ENCODE data around the gene CAPZA2.
"Not testable (repeated sequence)": the region's sequence is repeated elsewhere in the genome, so short reads cannot be mapped to it uniquely, and the experiment has no call there.

The CAPZA2 gene

DNA sequence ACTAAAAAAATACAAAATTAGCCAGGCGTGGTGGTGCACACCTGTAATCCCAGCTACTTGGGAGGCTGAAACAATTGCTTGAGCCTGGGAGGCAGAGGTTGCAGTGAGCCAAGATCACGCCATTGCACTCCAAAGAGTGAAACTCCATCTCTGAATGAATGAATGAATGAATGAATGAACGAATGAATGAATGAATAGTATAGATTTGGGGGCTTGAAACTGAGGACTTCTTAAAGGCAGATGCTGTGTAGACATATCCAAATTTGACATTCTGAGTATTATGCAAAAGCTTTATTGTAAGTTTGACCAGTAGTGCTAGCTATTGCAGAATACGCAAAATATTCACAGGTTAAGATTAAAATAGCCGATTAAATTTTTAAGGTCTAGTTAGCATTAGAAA lies 60.2 kb downstream of the CAPZA2 start:
- no peak for DNase-seq

DNA sequence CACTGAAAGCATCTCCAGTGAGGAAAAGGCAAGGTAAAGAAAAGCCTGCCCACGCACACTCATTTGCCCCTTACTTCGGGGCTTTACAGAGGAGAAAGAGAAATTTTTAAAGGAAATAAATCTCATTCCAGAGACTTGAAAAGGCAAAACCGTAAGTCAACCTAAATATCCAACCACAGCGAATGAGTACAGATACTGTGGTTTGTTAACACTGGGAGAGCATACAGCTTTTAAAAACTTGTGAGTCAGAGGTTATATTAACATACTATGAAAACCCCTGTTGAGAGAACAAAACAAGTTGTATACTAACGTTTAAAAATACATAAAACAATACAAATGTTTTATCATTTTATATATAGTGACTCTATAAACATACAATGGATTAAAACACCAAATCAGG lies 62.4 kb downstream of the CAPZA2 start:
- no peak for DNase-seq

DNA sequence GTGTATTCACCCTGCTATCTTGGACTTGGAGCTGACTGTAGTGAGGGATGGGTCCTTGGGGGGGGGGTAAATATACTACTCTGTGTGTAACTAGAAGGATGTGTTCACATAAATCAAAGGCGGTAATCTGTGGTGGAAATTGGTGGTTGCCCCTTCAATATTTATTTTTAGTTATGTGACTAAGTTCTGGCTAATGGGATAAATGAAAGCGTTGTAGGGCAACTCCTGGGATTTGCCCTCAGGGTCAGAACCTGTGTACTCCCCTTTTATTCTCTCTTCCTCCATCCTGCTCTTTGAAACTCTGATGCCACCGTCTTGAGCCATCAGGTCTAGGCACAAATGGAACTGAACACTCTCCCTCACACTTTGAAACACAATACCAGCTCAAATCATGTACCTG lies 66.6 kb downstream of the CAPZA2 start:
- no peak for DNase-seq

DNA sequence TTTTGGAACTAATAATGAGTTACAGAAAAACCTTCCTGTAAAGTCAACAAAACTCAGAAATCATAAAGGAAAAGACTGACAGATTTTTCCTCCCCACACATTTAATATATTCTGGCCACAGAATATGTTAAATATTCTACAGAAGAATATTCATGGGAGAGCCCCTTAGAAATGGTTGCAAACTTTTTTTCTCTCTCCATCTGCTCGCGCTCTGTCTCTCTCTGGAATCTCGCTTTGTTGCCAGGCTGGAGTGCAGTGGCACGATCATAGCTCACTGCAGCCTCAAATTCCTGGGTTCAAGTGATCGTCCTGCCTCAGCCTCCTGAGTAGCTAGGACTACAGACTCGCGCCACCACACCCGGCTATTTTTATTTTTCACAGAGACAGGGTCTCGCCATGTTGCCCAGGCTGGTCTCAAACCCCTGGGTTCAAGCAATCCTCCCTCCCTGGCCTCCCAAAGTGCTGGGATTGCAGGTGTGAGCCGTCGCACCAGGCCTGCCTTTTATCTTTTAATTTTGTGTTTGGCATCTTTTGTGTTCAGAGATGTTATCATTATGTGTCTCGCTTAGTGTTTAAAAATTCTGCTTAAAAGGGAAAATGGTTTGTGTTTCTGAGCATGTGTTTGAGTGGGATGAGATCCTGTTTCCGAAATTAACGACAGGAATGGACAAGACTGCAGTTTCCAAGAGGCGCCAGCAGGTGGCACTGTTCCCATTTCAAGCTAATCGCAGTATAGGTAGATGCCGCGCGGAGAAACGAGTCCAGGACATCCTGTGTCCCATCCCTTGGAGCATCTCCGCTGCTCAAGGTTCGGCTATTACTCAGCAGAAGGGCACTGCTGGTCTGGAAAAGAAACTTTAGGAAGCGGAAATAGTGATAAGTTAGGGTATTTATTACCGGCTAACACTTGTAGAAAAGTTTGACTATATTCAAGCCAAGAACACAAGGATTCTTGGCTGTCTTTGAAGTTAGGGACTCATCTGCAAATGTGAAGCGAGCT lies 67.8 kb downstream of the CAPZA2 start:
- DNase-seq = peak; percentile 78

DNA sequence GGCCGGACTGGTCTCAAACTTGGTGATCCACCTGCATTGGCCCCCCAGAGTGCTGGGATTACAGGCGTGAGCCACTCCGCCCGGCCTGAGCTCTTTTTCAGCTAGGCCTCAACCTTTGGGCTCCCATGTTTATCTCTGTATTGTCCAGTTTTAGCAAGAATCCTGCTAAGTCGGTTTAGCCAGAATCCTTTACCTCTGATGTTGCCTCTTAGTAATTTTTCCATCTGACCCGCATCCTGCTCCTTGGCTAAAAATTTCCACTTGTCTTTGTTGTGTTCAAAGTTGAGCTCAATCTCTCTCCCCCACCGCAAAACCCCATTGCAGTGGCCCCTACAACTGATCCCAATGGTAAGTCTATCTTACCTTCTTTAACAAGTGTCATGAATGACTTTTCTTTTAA lies 70.2 kb downstream of the CAPZA2 start:
- DNase-seq = no peak

DNA sequence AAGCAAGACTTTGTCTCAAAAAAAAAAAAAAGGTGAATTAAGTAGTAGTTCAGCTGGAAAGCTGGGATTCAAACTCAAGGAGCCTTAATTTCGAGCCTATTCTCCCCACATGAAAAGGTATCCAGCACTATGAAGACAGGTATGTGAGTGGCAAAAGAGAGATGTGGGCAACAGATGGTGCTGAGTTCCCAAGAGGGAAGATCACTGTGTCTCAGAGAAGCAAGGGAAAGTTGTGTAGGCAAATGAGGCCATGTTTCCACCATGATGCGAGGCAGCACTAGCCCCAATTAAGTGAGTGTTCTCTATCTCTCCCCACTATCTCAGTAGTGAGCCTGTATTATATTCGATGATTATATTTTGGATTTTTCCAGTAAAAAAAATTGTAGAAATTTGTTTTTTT lies 71.1 kb downstream of the CAPZA2 start:
- DNase-seq = no peak

DNA sequence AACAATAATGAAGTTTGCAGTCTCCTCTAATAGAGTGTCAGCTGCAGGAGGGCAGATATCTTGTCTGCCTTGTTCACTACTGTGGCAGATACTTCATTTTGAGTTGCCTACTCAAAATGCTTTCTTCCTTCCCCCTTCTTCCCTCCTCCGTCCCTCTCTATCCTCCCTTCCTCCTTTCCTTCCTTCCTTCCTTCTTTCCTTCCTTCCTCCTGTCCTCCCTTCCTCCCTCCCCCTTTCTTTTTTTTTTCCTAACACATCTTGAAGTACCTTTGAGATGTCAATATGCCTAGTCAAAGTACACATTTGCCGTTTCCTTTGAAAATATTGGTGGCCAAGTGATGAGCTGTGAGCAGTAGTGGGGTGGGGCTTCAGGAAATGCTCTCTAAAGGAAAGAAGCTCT lies 72.2 kb downstream of the CAPZA2 start:
- no peak for DNase-seq

DNA sequence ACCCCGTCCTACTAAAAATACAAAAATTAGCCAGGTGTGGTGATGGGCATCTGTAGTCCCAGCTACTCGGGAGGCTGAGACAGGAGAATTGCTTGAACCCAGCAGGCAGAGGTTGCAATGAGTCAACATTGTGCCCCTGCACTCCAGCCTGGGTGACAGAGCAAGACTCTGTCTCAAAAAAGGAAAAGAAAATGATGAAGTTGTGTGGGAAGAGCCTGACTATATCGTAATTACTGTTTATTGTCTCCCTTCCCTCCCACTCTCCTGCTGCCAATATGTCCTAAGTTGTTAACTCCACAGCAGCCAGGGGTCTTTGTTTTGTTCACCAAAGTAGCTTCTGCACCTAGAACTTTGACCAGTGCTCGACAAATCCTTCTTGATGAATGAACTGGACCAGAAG lies 74.5 kb downstream of the CAPZA2 start:
- not testable (repeated sequence) for DNase-seq

DNA sequence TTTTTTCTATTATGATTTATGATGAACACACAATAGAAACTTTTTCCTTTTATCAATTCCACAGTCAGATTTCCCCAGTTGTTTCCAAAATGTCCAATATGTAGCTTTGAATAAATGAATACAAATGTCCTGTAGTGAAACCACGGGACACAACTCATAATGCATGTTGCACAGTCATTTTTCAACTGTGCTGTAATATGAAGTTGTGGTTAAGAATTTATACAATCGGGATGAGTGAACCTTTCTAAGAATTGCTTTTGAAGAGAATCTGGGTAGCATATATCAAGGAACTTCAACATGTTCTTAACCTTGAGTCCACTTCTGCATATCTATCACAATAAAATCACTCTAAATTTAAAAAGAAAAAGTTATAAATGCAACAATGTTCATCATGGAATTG lies 76.3 kb downstream of the CAPZA2 start:
- no peak for DNase-seq

DNA sequence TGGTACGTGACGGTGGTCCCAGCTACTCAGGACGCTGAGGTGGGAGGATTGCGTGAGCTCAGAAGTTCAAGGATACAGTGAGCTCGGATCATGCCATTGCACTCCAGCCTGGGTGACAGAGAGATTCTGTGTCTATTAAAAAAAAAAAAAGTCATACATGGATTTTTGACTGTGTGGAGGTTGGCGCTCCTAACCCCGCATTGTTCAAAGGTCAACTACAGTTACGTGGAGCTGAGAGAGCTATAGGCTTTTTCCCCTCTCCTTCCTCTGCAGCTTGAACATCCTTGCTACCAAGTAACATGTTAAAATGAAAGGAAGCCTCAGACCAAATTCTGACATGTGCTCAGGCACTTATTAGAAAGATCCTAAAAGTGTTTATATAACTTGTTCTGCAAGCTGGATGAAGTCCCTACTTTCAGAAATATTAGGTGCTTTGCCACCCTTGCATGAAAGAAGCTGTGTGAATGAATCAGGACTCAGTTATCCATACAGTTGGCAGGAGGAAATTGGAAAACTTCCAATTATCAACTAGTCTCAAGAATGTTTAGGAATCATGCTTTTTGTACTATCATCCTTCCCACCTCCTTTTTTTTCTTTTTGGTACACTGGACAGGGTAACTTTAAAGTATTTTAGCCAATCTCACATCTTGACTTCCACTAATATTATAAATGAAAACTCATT lies 78.4 kb downstream of the CAPZA2 start:
- no peak for DNase-seq

DNA sequence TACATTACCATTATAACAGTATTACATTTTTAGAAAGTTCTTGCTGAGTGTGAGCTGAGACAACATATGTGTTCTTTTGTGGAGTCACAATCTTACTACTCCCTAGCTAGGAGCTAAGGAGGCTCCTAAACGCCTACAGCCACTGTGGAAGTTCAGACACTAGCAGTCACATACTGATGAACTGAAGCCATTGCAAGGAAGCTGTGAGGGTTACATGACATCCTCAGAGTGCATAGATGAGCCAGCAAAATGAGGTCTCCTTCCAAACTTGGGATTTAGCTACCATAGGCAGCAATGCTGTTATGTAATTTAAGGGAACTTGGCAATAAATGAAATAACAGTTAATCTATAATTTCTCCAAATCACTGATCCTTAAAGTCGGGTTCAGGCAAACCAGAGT lies 80.1 kb downstream of the CAPZA2 start:
- DNase-seq = no peak

DNA sequence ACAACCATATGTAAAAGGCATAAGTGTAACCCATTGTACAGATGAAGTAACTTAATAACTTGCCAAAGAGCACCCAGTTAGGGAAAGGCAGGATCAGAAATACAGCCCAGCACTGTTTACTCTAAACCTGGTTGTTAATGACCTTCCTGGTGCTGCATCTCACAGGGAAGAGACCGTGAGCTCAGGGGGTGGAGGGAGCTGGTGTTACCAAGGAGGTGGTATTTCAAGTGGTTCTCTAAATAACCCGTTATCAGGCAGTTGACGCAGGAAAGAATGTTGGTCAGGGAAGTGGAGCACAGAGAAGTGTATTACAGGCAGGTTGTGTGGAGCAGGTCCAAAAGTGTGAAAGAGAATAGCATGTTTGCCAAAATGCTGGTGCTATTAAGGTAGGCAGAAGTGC lies 86.5 kb downstream of the CAPZA2 start:
- DNase-seq = no peak

DNA sequence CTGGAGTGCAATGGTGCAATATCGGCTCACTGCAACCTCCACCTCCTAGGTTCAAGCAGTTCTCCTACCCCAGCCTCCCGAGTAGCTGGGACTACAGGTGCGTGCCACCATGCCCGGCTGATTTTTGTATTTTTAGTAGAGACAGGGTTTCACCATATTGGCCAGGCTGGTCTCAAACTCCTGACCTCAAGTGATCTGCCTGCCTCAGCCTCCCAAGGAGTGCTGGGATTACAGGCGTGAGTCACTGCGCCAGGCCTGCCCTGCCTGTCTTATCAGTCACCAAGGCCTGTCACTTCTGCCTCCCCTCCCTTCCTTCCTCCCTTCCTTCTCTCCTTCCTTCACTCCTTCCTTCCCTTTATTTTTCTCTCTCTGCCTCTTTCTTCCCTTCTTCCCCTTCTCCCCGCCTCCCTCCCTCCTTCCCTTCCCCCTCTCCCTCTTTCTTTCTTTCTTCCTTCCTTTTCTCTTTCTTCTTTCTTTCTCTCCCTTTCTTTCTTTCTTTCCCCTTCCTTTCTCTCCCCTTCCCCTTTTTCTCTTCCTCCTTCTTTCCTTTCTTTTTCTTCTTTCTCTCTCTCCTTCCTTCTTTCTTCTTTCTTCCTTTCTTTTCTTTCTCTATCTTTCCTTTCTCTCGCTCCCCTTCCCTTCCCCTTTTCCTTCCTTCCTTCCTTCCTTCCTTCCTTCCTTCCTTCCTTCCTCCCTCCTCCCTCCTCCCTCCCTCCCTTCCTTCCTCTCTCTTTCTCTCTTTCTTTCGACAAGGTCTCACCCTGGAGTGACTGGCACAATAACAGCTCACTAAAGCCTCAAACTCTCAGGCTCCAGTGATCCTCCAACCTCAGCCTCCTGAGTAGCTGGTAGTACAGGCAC lies 87.8 kb downstream of the CAPZA2 start:
- no peak for DNase-seq

DNA sequence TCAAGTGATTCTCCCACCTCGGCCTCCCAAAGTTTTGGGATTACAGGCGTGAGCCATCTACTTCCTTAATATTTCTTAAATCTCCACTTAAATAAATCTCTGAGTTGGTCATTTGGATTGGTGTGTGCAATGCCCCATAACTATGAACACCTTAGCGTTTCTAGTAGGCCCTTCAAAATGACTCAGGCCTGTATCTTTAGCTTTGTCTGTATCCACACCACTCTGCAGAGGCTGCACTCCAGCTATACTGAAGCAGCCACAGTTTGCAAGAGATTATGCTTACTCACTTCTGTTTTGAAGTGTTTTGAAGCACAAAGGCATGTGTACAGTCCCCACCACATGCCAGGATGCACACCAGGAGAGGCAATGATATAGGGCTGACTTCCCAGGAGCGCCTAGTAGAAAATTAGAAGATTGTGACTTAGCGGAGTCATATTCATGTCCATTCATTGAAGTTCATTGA lies 88.5 kb downstream of the CAPZA2 start:
- DNase-seq = peak; percentile 13

DNA sequence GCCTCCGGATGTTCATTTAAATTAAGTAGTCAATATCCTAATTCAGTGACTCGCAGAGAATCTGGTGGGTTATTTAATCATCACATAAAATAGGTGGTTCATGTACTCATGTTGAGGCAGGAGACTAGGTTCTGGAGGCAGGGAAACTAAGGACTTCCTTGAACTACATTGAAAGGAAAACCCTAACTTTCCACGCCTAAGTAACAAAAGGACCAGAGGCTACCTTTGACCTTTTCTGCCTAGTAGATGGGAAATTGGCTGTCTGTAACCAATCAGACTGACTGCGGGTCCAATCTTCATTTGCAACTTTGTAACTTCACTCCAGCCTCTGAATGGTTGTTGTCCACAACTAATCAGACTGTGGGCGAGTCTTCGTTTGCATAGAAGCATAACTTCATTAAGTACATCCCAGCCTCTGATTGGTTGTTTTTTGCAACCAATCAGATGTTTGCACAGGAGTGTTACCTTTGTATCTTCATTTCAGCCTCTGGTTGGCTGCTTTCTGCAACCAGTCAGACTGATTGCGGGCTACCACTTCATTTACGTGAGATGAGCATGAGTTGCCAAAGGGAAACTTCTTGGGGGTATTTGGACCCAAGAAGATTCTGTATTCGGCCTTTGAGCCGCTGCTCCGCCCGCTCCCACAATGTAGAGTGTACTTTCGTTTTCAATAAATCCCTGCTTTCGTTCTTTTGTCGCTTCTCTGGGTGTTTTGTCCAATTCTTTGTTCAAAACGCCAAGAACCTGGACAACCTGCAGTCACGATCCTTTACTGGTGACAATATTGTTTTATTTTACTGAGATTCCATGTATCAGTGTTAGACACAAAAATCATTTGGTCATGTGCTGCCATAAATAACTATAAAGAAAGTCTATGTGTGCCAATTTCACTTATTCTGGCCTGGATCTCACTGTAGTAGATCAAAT lies 89.2 kb downstream of the CAPZA2 start:
- DNase-seq = no peak

DNA sequence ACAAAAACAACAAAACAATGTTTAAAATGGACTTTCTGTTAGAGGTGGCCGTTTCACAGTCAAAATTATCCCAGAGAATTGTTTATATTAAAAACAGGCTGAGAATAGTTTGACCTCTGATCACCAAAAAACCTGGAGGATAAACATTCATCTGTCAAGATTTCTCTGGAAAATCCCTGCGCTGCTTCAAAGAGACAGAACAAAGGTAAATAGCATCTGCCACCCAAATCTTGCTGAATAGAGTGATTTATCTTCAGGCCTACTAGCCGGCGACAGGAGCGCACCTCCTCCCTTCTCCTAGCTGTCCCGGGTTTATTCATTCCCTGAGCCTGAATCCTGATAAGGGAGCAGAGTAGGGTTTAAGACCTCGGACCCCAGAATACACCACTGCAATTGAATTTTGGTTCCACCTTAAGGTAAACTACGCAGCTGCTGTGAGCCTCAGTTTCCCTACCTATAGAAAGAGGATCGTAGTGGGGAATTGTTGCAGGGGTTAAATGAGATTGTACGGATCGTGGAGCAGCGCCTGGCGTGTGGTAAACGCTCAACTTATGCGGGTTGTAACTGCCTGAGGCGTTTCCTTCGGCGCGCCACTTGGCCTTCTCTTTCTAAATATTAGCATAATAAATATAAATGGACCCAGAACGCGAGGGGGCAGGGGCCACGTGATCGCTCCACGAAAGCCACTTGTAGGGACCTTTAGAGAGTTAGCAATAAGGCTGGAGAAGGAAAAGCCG lies 90.4 kb downstream of the CAPZA2 start:
- DNase-seq = peak; percentile 70

DNA sequence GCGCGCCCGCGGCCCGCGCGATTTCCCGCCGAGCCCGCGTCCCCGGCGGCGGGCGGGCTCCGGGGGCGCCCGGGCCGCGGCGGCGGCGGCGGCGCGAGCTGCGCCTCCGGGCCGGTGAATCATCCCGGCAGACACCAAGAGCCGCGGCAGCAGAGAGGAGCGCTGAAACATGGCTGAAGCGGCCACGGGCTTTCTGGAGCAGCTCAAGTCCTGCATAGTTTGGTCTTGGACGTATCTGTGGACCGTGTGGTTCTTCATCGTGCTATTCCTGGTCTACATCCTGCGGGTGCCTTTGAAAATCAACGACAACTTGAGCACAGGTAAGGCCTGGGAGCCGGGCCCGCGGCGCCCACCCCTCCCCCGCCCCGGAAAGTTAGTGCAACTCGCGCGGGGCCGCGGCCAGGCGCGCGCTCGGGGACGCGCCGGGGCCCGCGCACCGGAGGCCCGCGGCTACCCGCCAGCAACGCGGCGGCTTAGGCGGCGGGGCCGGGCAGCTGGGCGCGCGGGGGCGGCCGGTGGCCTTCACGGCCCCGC lies 91.1 kb downstream of the CAPZA2 start, which contains the start of gene ST7:
Gene ST7 (plus strand): TSS at position 130 of the 534 bp plus-strand sequence. CDS start 40 bp downstream, at position 170.
- DNase-seq = peak; percentile 73

DNA sequence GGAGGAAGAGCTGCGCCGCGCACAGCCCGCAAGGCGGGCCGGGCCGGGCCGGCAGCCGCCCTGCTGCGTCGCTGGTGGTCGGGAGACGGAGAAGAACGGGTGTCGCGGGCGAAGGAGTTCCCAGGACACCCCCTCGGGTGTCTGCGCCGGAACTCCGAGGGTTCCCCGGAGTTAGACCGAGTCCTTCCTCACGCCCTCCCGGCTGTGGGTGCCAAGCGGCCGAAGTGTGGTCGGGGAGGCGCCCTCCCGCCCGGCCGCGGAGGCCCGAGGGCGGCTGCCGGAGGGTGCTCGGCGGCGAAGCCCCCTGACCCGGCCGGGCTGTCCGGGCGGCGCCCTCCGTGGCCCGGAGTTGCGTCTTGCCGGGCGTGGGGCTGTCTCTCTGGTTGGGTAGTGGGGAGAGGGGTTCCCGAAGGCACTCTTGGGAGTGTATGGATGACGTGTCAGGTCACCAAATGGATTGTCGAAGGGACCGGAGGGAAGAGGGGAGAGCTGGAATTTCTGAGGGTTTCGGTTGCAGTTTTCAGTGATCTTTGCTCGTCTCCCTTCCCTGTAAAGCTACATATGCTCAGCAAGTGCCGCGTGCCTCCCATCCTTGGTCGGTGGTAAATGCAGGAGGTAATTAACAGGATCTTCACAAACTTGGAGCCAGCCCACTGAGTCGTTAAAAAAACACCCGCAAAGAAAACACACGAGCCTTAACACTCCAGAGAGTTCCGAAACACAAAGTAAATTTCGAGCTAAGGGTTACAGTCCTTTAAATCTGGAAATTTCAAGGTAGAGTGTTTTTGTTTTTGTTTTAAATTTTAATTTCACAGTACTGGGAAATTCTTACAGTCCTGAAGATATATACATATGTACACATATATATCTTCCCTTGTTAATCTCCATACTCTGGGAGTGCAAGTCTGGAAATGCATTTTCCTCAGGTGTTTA lies 91.8 kb downstream of the CAPZA2 start:
- DNase-seq = peak; percentile 78

DNA sequence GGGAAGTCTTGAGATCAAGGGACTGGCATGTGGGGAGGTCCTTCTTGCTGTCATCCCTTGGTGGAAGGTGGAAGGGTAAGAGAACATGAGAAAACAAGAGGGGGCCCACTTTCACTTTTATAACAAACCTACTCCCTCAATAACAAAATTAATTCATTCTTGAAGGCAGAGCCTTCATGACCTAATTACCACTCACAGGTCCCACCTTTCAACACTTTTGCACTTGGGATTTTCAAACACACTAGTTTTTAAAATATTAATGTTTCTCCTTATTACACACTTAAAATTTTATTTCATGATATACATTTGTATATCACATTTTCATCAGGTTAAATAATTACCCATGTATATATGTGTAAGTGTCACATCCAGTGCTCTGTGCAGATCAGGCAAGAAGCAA lies 93.0 kb downstream of the CAPZA2 start:
- no peak for DNase-seq
